OCI-LY3 (cell line): ENCODE results near the gene IFNL1.

ENCODE experiments used
- CTCF ChIP-seq: fragments of 200-600, 300-600 bp; sonication (generic); IDR thresholded peaks from 2 replicates; pipeline ENCODE4 v1.5.1; 2014; ENCODE audit warnings: antibody characterized with exemption, low read length, low read depth
- EZH2phosphoT487 ChIP-seq: fragments of 200-600 bp; shearing (Covaris generic); IDR thresholded peaks from 2 replicates; pipeline ENCODE4 v1.6.1; 2018; ENCODE audit warnings: antibody characterized with exemption, mixed run types, low read depth

GRCh38 chr19:39301021-39301420 is 4.8 kb downstream of the IFNL1 start:
- no peak for TF ChIP-seq CTCF
- TF ChIP-seq EZH2phosphoT487, result no peak
